MM.1S (cell line): ENCODE data around the gene CXCR2.

Experiments
- DNase-seq: peaks from one replicate; pipeline ENCODE4 v3.0.0-alpha.2; 2015
- H2AFZ ChIP-seq: fragments of 300-600 bp; sonication (generic); 2 replicates; pipeline ENCODE4 v1.6.0; 2016; ENCODE audit warnings: antibody characterized with exemption, low read length
- H3F3A ChIP-seq: fragments of 300-600 bp; sonication (generic); 2 replicates; pipeline ENCODE4 v1.6.1; 2016; ENCODE audit warnings: mild to moderate bottlenecking, antibody characterized with exemption, low read length, moderate library complexity, mixed read lengths; ENCODE audit not compliant: insufficient read depth
- H3K27ac ChIP-seq: fragments of 300-600 bp; sonication (generic); 2 replicates; pipeline ENCODE4 v1.5.1; 2016; ENCODE audit warnings: mild to moderate bottlenecking, low read length
- H3K27me3 ChIP-seq: fragments of 300-600 bp; sonication (generic); replicated peaks from 2 replicates; pipeline ENCODE4 v1.6.0; 2016; ENCODE audit warnings: low read length; ENCODE audit not compliant: insufficient read depth
- H3K36me3 ChIP-seq: fragments of 300-600 bp; sonication (generic); replicated peaks from 2 replicates; pipeline ENCODE4 v1.6.1; 2016; ENCODE audit warnings: mild to moderate bottlenecking, low read length, mixed read lengths; ENCODE audit not compliant: insufficient read depth
- H3K4me1 ChIP-seq: fragments of 300-600 bp; sonication (generic); 2 replicates; pipeline ENCODE4 v1.6.1; 2016; ENCODE audit warnings: low read length, mixed read lengths
- H3K4me2 ChIP-seq: fragments of 300-600 bp; sonication (generic); 2 replicates; pipeline ENCODE4 v1.6.0; 2016; ENCODE audit warnings: low read depth, low read length
- H3K4me3 ChIP-seq: fragments of 300-600 bp; sonication (generic); 2 replicates; pipeline ENCODE4 v1.5.1; 2016; ENCODE audit warnings: low read length, mixed read lengths
- H3K79me2 ChIP-seq: fragments of 300-600 bp; sonication (generic); 2 replicates; pipeline ENCODE4 v1.6.1; 2016; ENCODE audit warnings: mixed run types, low read length, mixed read lengths
- H3K9ac ChIP-seq: fragments of 300-600 bp; sonication (generic); 2 replicates; pipeline ENCODE4 v1.6.1; 2016; ENCODE audit warnings: low read length, mixed read lengths
- H3K9me2 ChIP-seq: fragments of 300-600 bp; sonication (generic); replicated peaks from 2 replicates; pipeline ENCODE4 v1.6.1; 2016; ENCODE audit warnings: mild to moderate bottlenecking, low read length, mixed read lengths; ENCODE audit not compliant: insufficient read depth
- H3K9me3 ChIP-seq: fragments of 300-600 bp; sonication (generic); replicated peaks from 2 replicates; pipeline ENCODE4 v1.6.1; 2016; ENCODE audit warnings: mild to moderate bottlenecking, low read length, mixed read lengths; ENCODE audit not compliant: insufficient read depth
- H4K20me1 ChIP-seq: fragments of 300-600 bp; sonication (generic); 2 replicates; pipeline ENCODE4 v1.6.1; 2016; ENCODE audit warnings: mild to moderate bottlenecking, low read length, moderate library complexity, mixed read lengths; ENCODE audit not compliant: insufficient read depth
- CTCF ChIP-seq: fragments of 300-600 bp; sonication (generic); IDR thresholded peaks from 2 replicates; pipeline ENCODE4 v1.5.1; 2016; ENCODE audit warnings: antibody characterized with exemption, low read length, mixed read lengths
- EZH2 ChIP-seq: fragments of 300-600 bp; sonication (generic); optimal IDR thresholded peaks from 2 replicates; pipeline ENCODE3; 2017; ENCODE audit warnings: low read depth, mild to moderate bottlenecking, antibody characterized with exemption, low read length, mixed read lengths
- EZH2phosphoT487 ChIP-seq: fragments of 300-600 bp; sonication (generic); IDR thresholded peaks from 2 replicates; pipeline ENCODE4 v1.6.1; 2018; ENCODE audit warnings: antibody characterized with exemption, low read length

CXCR2 gene

GRCh38 chr2:218083352-218083676, 42.5 kb upstream of the CXCR2 start:
- H3K27ac ChIP-seq, result no peak overlapping the region
- H3K27me3 ChIP-seq, result no peaks in the 10 kb centered on the region
- no peak for TF ChIP-seq EZH2phosphoT487
- no peak for TF ChIP-seq CTCF
- no peak for TF ChIP-seq EZH2
- H3K4me2 ChIP-seq, result no peak overlapping the region
- H3K9me2 ChIP-seq, result no peaks in the 10 kb centered on the region
- no peak overlapping the region for H2AFZ ChIP-seq
- H3K79me2 ChIP-seq, result no peaks in the 10 kb centered on the region
- H3K4me1 ChIP-seq, result peaks cover 12% of the 10 kb centered on the region
- H4K20me1 ChIP-seq, result no peaks in the 10 kb centered on the region
- no peaks in the 10 kb centered on the region for H3F3A ChIP-seq
- no peak overlapping the region for H3K4me3 ChIP-seq
- no peaks in the 10 kb centered on the region for H3K36me3 ChIP-seq
- no peak overlapping the region for H3K9ac ChIP-seq
- no peaks in the 10 kb centered on the region for H3K9me3 ChIP-seq
- no peak for DNase-seq

- no peak overlapping the region for H3K27ac ChIP-seq
- no peaks in the 10 kb centered on the region for H3K27me3 ChIP-seq
- H3F3A ChIP-seq, result no peaks in the 10 kb centered on the region
- no peak overlapping the region for H3K4me2 ChIP-seq
- no peaks in the 10 kb centered on the region for H3K9me2 ChIP-seq
- no peak overlapping the region for H3K9ac ChIP-seq
- no peaks in the 10 kb centered on the region for H3K79me2 ChIP-seq
- H3K4me1 ChIP-seq, result peaks cover 4% of the 10 kb centered on the region; the same call in 1 of the 2 replicates
- H4K20me1 ChIP-seq, result no peaks in the 10 kb centered on the region
- no peaks in the 10 kb centered on the region for H3K9me3 ChIP-seq
- no peaks in the 10 kb centered on the region for H3K36me3 ChIP-seq
- DNase-seq, result no peak
- no peak overlapping the region for H2AFZ ChIP-seq
- no peak for TF ChIP-seq CTCF
- no peak for TF ChIP-seq EZH2phosphoT487
- TF ChIP-seq EZH2, result no peak
- no peak overlapping the region for H3K4me3 ChIP-seq
These were observed 39.4 kb upstream of the CXCR2 start for GRCh38 chr2:218086478-218086877.

GRCh38 chr2:218089259-218089658, 36.6 kb upstream of the CXCR2 start:
- no peaks in the 10 kb centered on the region for H3K36me3 ChIP-seq
- no peaks in the 10 kb centered on the region for H3K9me2 ChIP-seq
- no peak overlapping the region for H2AFZ ChIP-seq
- no peaks in the 10 kb centered on the region for H3K9me3 ChIP-seq
- no peak overlapping the region for H3K4me3 ChIP-seq
- no peaks in the 10 kb centered on the region for H3K4me1 ChIP-seq
- TF ChIP-seq CTCF, result no peak
- no peak for TF ChIP-seq EZH2
- no peak for TF ChIP-seq EZH2phosphoT487
- H3K27me3 ChIP-seq, result no peaks in the 10 kb centered on the region
- H3K9ac ChIP-seq, result no peak overlapping the region
- H3K79me2 ChIP-seq, result no peaks in the 10 kb centered on the region
- H3K27ac ChIP-seq, result no peak overlapping the region
- H4K20me1 ChIP-seq, result no peaks in the 10 kb centered on the region
- H3K4me2 ChIP-seq, result no peak overlapping the region
- H3F3A ChIP-seq, result no peaks in the 10 kb centered on the region
- no peak for DNase-seq
